ENCODE measurements around the gene CWC27.

CWC27 gene, protein sequence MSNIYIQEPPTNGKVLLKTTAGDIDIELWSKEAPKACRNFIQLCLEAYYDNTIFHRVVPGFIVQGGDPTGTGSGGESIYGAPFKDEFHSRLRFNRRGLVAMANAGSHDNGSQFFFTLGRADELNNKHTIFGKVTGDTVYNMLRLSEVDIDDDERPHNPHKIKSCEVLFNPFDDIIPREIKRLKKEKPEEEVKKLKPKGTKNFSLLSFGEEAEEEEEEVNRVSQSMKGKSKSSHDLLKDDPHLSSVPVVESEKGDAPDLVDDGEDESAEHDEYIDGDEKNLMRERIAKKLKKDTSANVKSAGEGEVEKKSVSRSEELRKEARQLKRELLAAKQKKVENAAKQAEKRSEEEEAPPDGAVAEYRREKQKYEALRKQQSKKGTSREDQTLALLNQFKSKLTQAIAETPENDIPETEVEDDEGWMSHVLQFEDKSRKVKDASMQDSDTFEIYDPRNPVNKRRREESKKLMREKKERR

GRCh38 chr5:64768358-64769312 is at the start of gene CWC27, which contains the start of gene SREK1IP1:
TSS of gene CWC27 (plus strand) at chr5:64768930. CDS start at chr5:64769147, 217 bp downstream.
TSS of gene SREK1IP1 (minus strand) at chr5:64768691. CDS start at chr5:64768517, 174 bp downstream.
- peak; percentile 86 for DNase-seq

DNA sequence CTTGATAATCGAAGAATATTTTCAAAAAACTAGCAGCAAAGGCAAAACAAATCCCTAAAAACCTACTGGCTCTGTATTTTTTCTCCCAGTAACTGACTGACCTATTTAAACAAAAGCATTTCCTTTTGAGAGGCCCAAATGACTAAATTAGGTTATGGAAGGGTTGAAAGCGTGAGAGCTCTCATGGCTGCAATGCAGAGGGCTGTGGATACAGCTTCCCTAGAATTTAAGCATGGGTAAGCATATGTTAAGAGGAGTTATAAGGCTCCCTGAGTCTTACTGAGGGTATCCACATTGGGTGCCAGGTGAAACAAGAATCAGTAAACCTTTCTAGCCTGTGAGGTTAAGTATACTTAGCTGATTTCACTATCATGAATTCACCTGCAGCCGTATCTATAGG is 46.1 kb upstream of the CWC27 start:
- DNase-seq = no peak

- no peak for DNase-seq
These were observed 41.6 kb upstream of the CWC27 start for GRCh38 chr5:64727150-64727549.

DNA sequence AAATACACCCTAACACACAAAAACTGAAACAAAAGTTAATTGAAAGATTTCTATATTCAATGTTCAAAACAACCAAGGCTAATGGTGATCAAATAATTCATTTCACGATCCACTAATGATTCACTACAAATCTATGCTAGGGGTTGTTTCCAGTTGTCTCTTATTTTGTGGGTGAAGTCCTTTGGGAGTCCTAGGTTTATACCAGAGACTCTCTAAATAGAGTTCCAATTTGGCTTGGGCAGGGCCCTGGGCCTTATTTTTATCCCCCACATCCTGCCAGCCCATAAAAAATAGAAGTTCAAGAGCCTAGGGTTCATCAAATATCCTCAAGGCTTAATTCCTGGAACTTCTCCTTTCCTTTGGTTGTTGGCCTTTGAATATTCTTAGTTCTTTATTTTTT is 26.3 kb upstream of the CWC27 start:
- no peak for DNase-seq

DNA sequence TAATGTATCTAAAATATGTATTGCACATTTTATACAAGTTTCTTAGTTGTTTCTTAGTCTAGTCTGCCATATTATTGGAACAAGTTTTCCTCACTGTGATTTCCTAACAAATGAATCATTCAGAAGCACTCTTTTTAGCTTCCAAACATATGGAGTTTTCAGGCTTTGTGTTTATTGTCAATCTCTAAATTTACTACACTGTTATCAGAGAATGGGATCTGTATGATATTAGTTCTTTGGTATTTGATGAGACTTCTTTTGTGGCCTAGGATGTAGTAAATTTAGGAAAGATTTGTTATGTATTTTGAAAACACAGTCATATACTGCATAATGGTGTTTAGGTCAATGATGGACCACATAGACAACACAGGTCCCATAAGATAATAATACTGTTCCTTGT is 25.9 kb upstream of the CWC27 start:
- no peak for DNase-seq

DNA sequence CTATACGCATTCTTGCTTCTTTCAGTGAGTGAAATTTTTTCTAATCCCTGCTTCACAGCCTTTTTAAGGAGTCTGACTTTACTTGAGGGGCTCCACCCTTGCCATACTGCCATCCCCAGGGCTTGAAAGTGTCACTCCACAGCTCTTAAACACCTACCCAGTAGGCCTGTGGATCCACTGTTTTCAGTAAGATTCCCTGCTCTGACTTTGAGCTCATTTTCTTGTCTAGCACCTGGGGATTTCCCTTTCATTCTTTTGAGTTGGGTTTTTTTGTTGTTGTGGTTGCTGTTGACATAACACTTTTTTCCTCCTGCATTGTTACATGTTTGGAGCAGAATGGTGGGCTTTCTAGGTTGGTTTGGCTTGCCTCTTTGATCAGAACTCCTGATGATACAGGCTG is 23.8 kb upstream of the CWC27 start:
- DNase-seq = no peak

DNA sequence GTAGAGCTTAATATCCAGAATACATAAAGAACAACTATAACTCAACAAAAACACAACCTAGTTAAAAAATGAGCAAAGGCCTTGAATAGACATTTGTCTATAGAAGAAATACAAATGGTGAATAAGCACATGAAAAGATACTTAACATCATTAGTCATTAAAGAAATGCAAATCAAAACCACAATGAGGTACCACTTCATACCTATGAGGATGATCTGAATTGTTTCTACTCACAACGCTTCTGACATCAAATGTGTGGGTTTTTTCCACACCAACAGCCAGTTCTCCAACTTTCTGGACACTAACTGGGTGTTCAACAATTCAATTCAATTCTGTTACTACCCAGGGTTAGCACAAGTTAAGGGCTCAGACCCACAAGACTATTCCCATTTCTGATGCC is 22.3 kb upstream of the CWC27 start:
- no peak for DNase-seq

GRCh38 chr5:64749385-64749784 is 19.3 kb upstream of the CWC27 start:
- DNase-seq = no peak

GRCh38 chr5:64754066-64754465 is 14.7 kb upstream of the CWC27 start:
- DNase-seq = no peak

DNA sequence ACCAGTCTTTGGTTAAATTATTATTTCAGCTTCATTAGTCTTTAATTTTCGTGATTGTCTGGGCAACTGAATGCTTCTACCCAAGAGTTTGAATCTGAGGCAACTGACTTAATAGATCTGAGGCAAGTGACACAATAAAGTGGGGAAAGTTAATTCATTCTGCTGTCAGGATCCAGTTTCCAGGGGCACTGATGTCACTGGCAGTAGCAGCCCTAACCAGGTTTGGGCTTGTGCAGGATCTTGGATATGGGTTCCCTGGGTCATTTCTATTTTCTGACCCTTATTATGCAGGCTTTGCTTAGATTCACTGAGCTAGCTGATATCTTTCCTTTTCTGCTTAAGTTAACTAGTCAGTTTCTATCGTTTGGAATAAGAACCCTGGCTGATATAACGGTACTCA is 9.8 kb upstream of the CWC27 start:
- DNase-seq = no peak

- no peak for DNase-seq
These were observed 8.6 kb upstream of the CWC27 start for GRCh38 chr5:64759960-64760660.

DNA sequence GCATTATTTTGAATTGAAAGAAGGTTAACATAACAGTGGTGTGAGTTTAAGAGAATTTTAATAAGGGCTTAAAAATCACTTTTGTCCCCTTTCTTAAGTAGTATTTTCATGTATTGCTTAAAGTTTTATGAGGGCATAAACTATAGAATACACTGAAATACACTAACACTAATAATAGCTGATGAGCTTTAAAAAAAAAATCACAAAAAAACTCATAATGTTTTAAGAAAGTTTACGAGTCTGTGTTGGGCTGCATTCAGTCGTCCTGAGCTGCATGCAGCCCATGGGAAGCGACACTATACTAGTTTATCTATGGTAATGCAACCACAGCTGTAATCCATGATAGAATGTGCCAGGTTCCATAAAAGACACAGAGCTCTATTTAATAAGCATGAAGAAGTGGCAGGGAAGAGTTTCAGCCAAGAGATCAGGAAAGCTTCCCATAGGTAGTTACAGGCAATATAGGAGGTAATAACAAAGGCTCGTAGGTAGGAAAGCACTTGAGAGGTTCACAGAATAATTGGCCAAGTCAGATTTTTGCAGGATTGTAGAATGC is 4.7 kb upstream of the CWC27 start:
- DNase-seq = no peak

DNA sequence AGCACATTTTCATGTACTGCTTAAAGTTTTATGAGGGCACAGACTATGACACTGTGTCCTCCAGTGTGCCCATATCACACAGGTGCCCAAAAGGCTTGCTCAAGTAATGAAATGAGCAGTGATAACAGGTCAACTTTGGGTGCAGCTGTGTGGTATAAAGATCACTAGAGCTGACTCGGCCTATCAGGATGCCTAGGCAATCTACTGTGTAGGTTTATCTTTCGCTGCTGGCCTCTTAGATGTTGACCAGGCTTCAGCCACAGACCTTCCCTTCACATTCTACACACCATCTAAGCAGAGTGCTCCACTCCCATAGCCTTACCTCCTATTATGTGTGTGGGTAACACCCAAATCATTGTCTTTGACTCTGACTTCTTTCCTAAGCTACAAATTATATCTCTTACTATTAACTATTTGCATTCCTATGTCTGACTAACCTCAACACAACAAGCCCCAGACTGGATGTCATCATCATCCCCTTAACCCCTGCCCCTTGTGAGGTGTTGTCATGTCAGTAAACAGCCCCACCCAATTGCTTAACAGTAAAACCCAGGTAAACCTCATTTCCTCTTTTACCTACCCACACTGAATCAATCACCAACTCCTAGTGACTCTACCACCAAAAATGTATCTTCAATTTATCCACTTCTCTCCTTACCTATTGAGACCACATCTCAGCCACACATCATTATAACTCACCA is 2.8 kb upstream of the CWC27 start:
- DNase-seq = no peak

DNA sequence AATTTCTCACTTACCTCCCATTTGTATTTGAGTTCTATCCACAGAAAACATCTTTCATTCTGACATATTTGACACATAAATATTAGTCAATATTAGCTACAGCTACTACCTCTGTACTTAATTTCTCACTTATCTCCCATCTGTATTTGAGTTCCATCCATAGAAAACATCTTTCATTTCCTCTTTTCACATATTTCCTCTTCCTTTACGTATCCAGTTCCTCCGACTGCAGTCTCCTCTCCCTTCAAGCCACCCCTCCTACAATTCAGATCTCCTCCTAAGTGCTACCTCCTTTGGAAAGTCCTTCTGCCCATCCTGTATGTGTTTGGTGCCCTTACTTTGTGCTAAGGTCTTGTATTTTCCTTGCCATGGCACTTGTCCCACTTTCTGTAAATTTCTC is 1.8 kb upstream of the CWC27 start:
- DNase-seq = no peak

DNA sequence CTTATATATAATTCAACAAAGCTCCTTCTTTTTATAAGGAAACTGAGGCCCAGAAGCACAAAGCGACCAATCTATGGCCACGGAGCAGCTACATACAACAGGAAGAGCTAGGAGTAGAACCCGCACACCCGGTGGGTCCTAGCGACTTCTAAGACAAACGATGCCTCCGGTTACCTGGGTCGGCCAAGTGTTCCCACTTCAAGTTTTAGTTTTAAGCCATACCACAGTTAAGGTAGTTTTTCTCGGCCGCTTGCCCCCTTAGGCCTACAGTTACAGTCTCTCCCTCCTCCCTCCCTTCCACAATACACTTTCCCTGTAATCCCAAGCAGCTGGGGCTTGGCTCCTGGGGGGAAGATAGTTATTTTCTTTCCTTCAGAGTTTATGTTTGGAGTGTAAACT is 772 bp upstream of the CWC27 start:
- no peak for DNase-seq

DNA sequence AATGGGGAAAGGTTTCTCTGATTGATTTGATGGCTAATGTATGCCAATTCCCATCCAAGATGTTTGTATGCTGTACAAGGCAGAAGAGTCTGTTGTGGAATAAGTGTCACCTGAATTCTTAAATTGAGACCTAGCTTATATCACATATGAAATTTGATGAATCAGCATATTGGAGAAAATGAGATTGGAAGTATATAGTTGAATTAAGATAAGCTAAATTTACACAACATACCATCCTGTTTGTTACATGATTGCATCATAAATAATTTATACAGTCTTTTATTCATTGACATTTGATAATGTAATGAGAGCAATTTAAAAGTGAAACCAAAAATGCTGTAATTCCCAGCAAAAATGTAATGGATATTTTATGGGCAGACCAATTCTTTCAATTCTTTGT is 1.1 kb downstream of the CWC27 start:
- no peak for DNase-seq

- no peak for DNase-seq
These were observed 3.0 kb downstream of the CWC27 start for GRCh38 chr5:64771736-64772135.

DNA sequence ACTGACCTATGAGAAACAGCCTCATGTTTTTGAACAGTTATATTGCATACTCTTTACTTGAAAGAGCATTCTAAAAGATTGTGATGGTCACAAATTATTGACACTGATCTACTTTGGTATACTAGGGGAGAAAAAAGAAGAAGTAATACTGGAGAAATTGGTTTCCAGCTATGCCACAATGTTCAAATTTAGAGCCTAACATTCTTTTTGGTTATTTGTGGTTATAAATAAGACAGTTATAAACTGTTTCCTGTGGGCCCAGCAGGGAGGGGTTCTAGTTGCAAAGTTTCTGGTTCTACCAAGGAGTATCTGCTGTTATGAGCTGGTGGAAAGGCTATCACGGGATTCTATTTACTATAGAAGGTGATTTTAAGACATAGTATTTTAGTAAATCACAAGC is 4.8 kb downstream of the CWC27 start:
- DNase-seq = no peak

GRCh38 chr5:64775291-64775690 is 6.6 kb downstream of the CWC27 start:
- DNase-seq = no peak

GRCh38 chr5:64784451-64785025 is 15.8 kb downstream of the CWC27 start:
- peak; percentile 45 for DNase-seq

DNA sequence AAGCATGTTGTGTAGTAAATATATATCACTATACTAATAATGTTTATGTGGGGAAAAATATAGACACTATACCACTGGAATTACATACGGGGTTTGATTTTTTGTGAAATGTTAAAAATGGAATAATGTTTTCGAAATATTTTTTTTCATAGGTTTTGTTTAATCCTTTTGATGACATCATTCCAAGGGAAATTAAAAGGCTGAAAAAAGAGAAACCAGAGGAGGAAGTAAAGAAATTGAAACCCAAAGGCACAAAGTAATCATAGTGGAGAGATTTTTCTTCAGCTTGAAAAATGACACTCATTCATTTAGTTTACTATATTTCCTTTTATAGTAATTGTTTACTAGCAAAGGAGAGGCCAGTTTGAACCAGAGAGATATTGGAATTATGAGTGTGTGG is 17.6 kb downstream of the CWC27 start:
- no peak for DNase-seq

DNA sequence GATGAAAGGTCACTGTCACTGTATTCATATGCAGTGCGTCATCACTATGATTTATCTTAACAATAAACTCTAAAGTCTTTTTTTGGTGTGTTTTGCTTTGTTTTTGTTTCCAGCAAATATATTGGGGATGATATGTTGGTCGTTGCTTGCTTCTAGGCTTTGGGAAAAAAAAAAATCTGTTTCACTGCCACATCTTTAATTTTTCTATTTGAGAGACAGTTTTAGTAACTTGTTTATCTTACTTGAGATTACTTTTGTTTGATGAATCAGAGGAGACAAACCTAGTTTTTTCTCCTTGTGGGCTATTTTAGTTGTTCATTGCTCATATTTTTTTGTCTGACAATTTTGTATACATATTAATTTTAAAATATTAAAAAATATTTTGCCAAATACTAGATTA is 19.4 kb downstream of the CWC27 start:
- DNase-seq = no peak
